Natural killer cell (primary cell): ENCODE data around the gene SIRPD. TPM values are rescaled to one million over a fixed set of nuclear protein-coding genes. Genes with fewer than 3 reads are reported as not detected.
"Not testable (repeated sequence)": the region's sequence is repeated elsewhere in the genome, so short reads cannot be mapped to it uniquely, and the experiment has no call there.

ENCODE experiments used
- ATAC-seq, 3 donors: fragments of 150-1000 bp in 2 of 3; fragments of 200-7000 bp in 1 of 3; cut with Tn5 transposase; 1 replicate in 1 of 3; 2 replicates in 2 of 3; pipeline ENCODE4 v1.10.0; 2021; ENCODE audit warnings: mild to moderate bottlenecking in 2 of 3, moderate library complexity in 2 of 3
- DNase-seq, 2 donors: peaks; one replicate each; pipeline versions ENCODE4 v3.0.0 to v3.0.0-alpha.2; 2013 to 2021; ENCODE audit warnings: mixed read lengths in 1 of 2
- H3K27ac ChIP-seq: one replicate; pipeline ENCODE4 v1.5.1; 2013; ENCODE audit warnings: mild to moderate bottlenecking, low read length
- H3K27me3 ChIP-seq: one replicate; pipeline ENCODE4 v1.6.1; 2013; ENCODE audit warnings: low read length; ENCODE audit not compliant: control insufficient read depth, insufficient read depth
- H3K36me3 ChIP-seq: one replicate; pipeline ENCODE4 v1.6.1; 2013; ENCODE audit warnings: low read length; ENCODE audit not compliant: control insufficient read depth, insufficient read depth
- H3K4me1 ChIP-seq: one replicate; pipeline ENCODE4 v1.6.1; 2013; ENCODE audit warnings: low read length; ENCODE audit not compliant: control insufficient read depth, insufficient read depth
- H3K4me3 ChIP-seq: one replicate; pipeline ENCODE4 v1.5.1; 2013; ENCODE audit warnings: low read length
- H3K9me3 ChIP-seq: one replicate; pipeline ENCODE4 v1.6.1; 2013; ENCODE audit warnings: low read length; ENCODE audit not compliant: control insufficient read depth, insufficient read depth
- H3K27ac Mint-ChIP-seq, 2 donors: one replicate each; pipeline ENCODE4 v1.8.0; 2022; ENCODE audit warnings: mild to moderate bottlenecking in 2 of 2, mixed read lengths in 2 of 2, moderate library complexity in 1 of 2
- H3K27me3 Mint-ChIP-seq, 2 donors: one replicate each; pipeline ENCODE4 v1.8.0; 2022; ENCODE audit warnings: low read depth in 2 of 2, mixed read lengths in 2 of 2
- H3K36me3 Mint-ChIP-seq: one replicate; pipeline ENCODE4 v1.8.0; 2022; ENCODE audit warnings: mixed read lengths
- H3K4me1 Mint-ChIP-seq, 2 donors: one replicate each; pipeline ENCODE4 v1.8.0; 2022; ENCODE audit warnings: mixed read lengths in 2 of 2
- H3K4me3 Mint-ChIP-seq: one replicate; pipeline ENCODE4 v1.8.0; 2022; ENCODE audit warnings: mild to moderate bottlenecking, moderate library complexity, mixed read lengths
- H3K9me3 Mint-ChIP-seq, 2 donors: one replicate each; pipeline ENCODE4 v1.8.0; 2022; ENCODE audit warnings: mixed read lengths in 2 of 2
- WGBS: methylation state at CpG from one replicate; pipeline ENCODE4 v1.1.7; 2013; ENCODE audit warnings: missing lambda C conversion rate; ENCODE audit not compliant: insufficient coverage; 5-methylcytosine and 5-hydroxymethylcytosine counted together
- intact Hi-C: fragments of 100-400 bp; cut with micrococcal nuclease; formaldehyde crosslinking; loops from one replicate; pipeline ENCODE4 v1.14.2; 2022
- total RNA-seq, 4 donors: library from RNA; stranded (reverse); fragments of 120-200 nt in 1 of 4; gene quantifications; one replicate each; pipeline versions ENCODE4 v1.2.3 to v1.2.4, GENCODE V29; 2013 to 2022
- TF ChIP-seq, protein P1 (sequence below): fragments of 200-600 bp; IDR thresholded peaks from one replicate; pipeline ENCODE4 v1.8.0; 2022; ENCODE audit warnings: antibody characterized with exemption

SIRPD gene
- total RNA-seq, 3 donors from 2014 or later (not counting 1 experiment from before 2014, with no cell fraction given) = not detected

DNA sequence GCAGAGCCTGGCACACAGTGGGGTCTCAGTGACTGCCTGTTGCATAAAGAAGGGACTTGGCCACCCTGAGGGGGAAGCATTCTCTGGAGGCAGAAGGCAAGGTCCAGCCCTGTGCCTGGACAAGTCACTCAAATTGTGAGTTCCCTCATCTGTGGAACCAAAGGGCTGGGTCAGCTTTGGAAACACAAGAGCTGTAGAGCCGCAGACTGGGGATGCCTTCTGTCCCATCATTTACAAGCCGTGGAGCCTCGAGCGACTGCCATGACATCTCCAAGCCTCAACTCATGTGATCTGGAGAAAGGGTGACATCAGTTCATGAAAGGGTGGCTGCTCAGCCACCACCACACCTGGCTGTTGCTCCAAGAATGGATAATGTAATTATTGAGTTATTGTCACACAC lies 20.4 kb upstream of the SIRPD start:
- H3K27ac ChIP-seq = no peak overlapping the region
- Mint-ChIP-seq H3K4me1 (no peaks in the 10 kb centered on the region), H3K27ac (no peak overlapping the region), H3K27me3 (peaks cover 0 to 8% of the 10 kb centered on the region in 2 donors), H3K4me3 (no peak overlapping the region), H3K36me3 (no peaks in the 10 kb centered on the region), H3K9me3 (no peaks in the 10 kb centered on the region)
- H3K36me3 ChIP-seq = no peaks in the 10 kb centered on the region
- DNase-seq (no peak), ATAC-seq (no peak)
- no peaks in the 10 kb centered on the region for H3K9me3 ChIP-seq
- H3K27me3 ChIP-seq = no peaks in the 10 kb centered on the region
- no peaks in the 10 kb centered on the region for H3K4me1 ChIP-seq
- TF ChIP-seq, protein P1, sequence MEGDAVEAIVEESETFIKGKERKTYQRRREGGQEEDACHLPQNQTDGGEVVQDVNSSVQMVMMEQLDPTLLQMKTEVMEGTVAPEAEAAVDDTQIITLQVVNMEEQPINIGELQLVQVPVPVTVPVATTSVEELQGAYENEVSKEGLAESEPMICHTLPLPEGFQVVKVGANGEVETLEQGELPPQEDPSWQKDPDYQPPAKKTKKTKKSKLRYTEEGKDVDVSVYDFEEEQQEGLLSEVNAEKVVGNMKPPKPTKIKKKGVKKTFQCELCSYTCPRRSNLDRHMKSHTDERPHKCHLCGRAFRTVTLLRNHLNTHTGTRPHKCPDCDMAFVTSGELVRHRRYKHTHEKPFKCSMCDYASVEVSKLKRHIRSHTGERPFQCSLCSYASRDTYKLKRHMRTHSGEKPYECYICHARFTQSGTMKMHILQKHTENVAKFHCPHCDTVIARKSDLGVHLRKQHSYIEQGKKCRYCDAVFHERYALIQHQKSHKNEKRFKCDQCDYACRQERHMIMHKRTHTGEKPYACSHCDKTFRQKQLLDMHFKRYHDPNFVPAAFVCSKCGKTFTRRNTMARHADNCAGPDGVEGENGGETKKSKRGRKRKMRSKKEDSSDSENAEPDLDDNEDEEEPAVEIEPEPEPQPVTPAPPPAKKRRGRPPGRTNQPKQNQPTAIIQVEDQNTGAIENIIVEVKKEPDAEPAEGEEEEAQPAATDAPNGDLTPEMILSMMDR = no peak
- H3K4me3 ChIP-seq = no peak overlapping the region
- intact Hi-C loops = no loop called here
- 100% methylated on average over 3 of the region's 4 CpGs for WGBS

DNA sequence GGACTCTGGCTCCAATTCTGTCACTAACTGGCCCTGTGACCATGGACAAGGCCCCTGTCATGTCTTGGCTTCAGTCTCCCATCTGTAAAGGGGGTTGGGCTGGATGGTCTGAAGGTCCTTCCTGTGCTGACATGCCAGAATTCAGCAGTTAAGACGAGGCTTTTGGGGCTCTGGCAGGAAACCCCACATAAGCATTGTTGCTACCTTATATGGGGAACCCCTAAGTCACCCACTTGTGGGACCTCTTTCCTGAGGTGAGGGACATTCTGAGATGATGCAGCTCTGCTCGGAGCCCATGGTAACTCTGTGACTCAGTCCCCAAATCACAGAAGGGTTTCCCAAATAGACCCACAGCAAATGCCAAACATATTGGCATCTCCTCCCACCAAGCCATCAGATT lies 19.8 kb upstream of the SIRPD start:
- H3K36me3 ChIP-seq, H3K4me1 Mint-ChIP-seq, intact Hi-C loops, H3K36me3 Mint-ChIP-seq, H3K4me1 ChIP-seq, ATAC-seq, H3K27me3 Mint-ChIP-seq, H3K9me3 Mint-ChIP-seq, DNase-seq, H3K27me3 ChIP-seq, H3K27ac ChIP-seq, H3K4me3 Mint-ChIP-seq, H3K27ac Mint-ChIP-seq, H3K4me3 ChIP-seq, H3K9me3 ChIP-seq: not testable (repeated sequence)
- 24% methylated on average over 2 of the region's 2 CpGs for WGBS

DNA sequence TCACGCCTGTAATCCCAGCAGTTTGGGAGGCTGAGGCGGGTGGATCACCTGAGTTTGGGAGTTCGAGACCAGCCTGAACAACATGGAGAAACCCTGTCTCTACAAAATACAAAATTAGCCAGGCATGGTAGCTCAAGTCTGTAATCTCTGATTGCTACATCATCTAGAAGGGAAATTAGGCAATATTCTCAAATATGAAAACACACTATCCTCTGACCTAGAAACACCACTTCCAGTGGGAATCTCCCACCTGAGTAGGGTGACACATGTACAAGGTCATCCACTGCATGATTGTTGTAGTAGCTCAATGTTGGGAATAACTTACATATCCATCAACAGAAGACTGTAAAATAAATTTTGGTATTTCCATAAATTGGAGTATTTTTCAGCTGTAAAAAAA lies 19.1 kb upstream of the SIRPD start:
- Histone ChIP-seq H3K4me1 (no peaks in the 10 kb centered on the region), H3K27me3 (no peaks in the 10 kb centered on the region), H3K9me3 (no peaks in the 10 kb centered on the region), H3K27ac (no peak overlapping the region), H3K4me3 (no peak overlapping the region), H3K36me3 (no peaks in the 10 kb centered on the region)
- no peak for ATAC-seq
- TF ChIP-seq, protein P1 = no peak
- Mint-ChIP-seq H3K36me3 (no peaks in the 10 kb centered on the region), H3K27ac (no peak overlapping the region), H3K4me1 (no peaks in the 10 kb centered on the region), H3K9me3 (no peaks in the 10 kb centered on the region), H3K4me3 (no peak overlapping the region), H3K27me3 (peaks cover 0 to 8% of the 10 kb centered on the region in 2 donors)
- intact Hi-C loops = no loop called here
- WGBS = 97% methylated on average over 3 of the region's 3 CpGs
- no peak for DNase-seq

DNA sequence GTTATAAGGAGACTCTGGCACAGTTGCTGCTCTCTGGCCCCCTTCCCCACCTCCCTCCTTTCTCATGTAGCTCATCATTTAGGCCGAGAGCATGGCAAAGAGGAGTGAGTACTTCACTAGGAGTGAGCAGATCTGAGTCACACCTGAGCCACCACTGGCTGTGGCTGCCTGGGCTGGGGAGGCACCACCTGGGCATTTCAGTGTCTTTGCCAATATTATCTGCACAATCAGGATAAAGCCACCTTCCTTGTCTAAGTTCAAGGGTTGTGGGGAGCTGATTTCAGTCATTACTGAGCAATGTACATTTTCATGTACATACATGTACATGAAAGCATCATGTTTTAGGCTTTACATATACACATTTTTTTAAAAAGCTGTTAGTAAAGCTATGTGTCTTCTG lies 18.5 kb upstream of the SIRPD start:
- H3K27me3 ChIP-seq, intact Hi-C loops, H3K9me3 ChIP-seq, H3K27ac Mint-ChIP-seq, H3K27ac ChIP-seq, H3K4me3 Mint-ChIP-seq, H3K36me3 Mint-ChIP-seq, H3K36me3 ChIP-seq, H3K4me3 ChIP-seq, H3K9me3 Mint-ChIP-seq, H3K4me1 ChIP-seq, H3K27me3 Mint-ChIP-seq, H3K4me1 Mint-ChIP-seq, DNase-seq, ATAC-seq: not testable (repeated sequence)
- WGBS = no CpG with 5 or more reads among the region's 1 CpG

DNA sequence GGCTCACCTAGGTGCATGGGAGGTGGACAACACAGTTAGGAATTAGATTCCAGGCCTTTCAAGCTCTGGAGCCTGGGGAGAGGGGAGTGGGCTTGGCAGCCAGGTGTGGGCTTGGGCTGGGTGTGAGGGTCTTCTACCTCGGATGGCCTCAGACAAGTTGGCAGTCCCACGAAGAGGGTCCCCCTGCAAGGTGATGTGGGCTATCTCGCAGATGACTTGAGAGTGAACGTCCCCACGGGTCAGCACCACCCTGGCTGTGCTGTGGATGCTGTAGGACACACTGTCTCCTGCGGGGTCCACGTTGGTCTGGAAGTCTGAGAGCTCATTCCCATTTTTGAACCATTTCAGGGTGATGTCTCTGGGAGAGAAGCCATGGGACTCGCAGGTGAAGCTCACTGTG lies 14.1 kb upstream of the SIRPD start:
- H3K27me3 ChIP-seq, H3K27ac ChIP-seq, H3K9me3 ChIP-seq, DNase-seq, H3K36me3 ChIP-seq, H3K9me3 Mint-ChIP-seq, H3K4me3 ChIP-seq, H3K36me3 Mint-ChIP-seq, H3K4me1 ChIP-seq, ATAC-seq, H3K27ac Mint-ChIP-seq, intact Hi-C loops, H3K4me1 Mint-ChIP-seq, H3K4me3 Mint-ChIP-seq: not testable (repeated sequence)
- WGBS = 93% methylated on average over 8 of the region's 8 CpGs
- peaks cover 9 to 14% of the 10 kb centered on the region in 2 donors for H3K27me3 Mint-ChIP-seq
